KBM-7 (cell line): Measurements from ENCODE around the gene CD37.
A peak's percentile ranks its signal among the peaks of the same experiment; 100 is the strongest.
"Not testable (repeated sequence)": the region's sequence is repeated elsewhere in the genome, so short reads cannot be mapped to it uniquely, and the experiment has no call there.

ENCODE experiments used
- DNase-seq: peaks from one replicate; pipeline ENCODE4 v3.0.0-alpha.2; 2015
- in situ Hi-C: fragments of 300-500 bp; cut with MboI; formaldehyde crosslinking; loops from 2 replicates; pipeline ENCODE4 v1.14.3; 2020; ENCODE audit warnings: low sequenced_read_pairs, low pct_unique_long_range_greater_than_20kb, mixed read lengths

CD37 gene

DNA sequence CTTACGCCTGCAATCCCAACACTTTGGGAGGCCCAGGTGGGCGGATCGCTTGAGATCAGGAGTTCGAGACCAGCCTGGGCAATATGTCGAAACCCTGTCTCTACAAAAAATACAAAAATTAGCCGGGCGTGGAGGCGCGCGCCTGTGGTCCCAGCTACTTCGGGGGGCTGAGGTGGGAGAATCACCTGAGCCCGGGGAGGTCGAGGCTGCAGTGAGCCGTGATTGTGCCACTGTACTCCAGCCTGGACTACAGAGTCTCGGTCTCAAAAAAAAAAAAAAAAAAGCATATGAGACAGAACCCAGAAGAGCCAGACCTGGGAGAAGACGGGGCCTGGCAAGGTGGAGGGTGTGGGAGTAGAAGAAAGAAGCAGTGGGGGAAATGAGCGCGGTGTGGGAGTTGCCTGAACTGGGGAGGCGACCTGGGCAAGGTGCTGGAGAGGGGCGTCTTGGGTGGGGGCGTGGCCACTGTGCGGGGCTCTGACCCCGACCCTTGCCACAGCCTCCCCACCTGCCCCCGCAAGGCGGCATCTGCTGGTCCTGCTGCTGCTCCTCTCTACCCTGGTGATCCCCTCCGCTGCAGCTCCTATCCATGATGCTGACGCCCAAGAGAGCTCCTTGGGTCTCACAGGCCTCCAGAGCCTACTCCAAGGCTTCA lies 29.0 kb downstream of the CD37 start:
- in situ Hi-C loops, result no loop called here
- no peak for DNase-seq

DNA sequence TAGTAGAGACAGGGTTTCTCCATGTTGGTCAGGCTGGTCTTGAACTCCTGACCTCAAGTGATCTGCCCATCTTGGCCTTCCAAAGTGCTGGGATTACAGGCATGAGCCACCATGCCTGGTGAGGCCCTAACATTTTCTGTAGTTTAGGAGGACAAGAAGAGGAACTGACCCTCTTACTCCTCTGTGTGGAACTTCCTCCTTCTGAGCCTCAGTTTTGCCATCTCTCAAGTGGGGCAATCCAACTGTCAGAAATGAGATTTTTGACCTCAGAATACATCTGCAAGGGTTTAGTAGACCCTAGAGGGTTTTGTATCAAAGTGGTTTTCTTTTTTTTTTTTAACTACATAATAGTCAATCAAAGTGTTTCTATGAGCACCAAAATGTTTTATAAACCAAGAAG lies 30.9 kb downstream of the CD37 start:
- no peak for DNase-seq
- in situ Hi-C loops, result no loop called here

DNA sequence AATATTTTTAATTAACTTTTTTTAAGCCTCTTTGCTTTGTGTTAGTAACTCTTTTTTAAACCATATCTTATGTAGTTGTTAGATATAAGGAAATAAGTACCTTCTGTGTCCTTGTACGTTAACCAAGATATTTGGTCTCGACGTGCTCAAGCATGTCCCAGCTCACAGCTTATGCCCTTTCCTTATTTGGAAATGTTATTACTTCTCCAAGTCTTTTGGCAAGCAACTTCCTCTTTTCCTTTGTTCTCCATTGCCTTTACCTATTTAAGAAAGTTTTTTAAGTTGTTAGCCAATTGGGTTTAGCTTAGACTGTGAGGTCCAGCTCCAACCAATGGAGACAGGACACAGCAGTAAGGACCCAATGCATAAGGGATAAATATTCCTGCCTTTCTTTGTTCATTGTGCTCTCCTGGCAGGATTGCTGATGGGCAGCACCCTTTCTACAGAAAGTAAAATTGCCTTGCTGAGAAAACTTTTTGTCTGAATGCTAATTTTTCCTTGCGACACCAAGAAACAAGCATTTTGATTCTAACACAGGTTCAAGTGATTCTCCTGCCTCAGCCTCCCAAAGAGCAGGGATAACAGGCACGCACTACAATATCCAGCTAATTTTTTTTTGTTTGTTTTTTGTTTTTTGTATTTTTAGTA lies 33.6 kb downstream of the CD37 start:
- peak; percentile 85 for DNase-seq
- in situ Hi-C loops, result no loop called here

DNA sequence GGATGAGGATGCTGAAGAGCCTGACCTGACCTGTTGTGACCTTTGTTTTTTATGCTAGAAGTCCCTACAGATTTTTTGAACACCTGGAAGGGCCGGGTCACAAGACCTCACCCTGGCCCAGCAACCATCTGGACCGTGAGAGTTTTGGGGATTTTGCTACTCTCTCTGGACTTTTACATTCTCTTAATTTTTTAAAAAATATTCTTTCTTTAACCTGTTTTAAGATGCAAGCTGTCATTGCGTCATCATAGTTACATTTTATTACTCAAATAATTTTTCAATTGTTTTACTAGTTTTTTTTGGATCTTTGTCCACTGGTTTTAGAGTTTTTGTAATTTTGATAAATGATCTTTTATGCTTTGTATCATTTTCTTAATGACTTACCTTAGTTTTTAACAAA lies 36.0 kb downstream of the CD37 start:
- DNase-seq, result no peak
- in situ Hi-C loops, result no loop called here

DNA sequence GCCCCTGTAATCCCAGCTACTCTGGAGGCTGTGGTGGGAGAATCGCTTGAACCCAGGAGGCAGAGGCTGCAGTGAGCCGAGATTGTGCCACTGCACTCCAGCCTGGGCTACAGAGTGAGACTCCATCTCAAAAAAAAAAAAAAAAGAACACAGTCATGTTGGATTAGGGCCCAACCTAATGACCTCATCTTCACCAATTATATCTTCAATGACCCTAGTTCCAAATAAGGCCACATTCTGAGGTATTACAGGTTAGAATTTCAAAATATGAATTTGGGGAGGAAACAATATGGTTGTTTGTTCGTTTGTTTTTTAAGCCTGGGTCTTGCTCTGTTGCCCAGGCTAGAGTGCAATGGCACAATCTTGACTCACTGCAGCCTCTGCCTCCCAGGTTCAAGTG lies 38.0 kb downstream of the CD37 start:
- DNase-seq, in situ Hi-C loops: not testable (repeated sequence)

DNA sequence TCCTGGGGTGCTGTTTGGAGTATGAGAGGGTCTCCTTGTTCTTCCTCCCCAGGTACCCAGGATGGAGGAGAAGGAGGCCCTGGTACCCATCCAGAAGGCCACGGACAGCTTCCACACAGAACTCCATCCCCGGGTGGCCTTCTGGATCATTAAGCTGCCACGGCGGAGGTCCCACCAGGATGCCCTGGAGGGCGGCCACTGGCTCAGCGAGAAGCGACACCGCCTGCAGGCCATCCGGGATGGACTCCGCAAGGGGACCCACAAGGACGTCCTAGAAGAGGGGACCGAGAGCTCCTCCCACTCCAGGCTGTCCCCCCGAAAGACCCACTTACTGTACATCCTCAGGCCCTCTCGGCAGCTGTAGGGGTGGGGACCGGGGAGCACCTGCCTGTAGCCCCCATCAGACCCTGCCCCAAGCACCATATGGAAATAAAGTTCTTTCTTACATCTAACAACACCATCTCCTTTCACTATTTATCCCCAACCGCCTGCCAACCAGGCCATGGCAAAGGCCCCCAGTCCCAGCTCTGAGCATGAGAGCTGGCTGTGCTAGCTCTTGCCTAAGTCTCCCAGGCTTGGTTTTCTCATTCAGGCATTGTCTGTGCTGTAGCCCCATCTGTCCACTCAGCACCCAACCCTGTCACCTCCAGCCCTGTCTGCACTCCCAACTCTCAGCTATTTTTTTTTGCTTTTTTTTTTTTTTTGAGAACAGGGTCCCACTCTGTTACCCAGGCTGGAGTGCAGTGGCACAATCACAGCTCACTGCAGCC lies 39.6 kb downstream of the CD37 start:
- no peak for DNase-seq
- in situ Hi-C loops, result no loop called here

DNA sequence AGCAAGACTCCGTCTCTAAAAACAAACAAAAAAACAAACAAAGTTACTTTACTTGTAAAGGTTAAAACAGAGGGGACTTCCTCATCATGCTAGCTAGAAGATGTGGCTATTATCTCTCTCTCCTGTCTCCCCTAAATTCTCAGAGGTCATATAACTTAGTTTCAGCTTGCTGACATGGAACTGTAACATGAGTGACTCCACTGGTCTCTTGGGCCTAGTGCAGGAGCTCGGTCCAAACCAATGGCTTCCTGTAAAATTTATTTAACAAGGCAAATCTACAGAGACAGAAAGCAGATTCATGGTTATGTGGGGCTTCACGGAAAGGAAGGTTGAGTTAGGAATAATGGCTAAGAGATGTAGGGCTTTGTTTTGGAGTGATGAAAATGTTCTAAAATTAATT lies 43.3 kb downstream of the CD37 start:
- in situ Hi-C loops, result no loop called here
- no peak for DNase-seq

DNA sequence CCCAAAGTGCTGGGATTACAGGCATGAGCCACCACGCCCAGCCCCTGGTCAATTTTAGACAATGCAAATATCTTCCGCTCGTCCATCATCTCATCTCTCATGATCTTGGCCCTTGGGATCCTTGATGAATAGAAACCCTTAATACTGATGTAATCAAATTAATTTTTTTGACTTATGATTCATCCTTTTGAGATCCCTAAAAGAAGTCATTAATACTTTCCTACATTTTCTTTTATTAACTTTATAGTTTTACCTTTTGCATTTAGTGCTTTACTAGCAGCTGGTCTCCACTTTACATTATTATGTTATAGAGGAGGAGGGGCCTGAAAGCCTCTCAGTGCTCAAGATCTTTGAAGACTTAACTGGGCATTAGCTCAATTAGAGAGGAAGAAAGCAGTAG lies 45.2 kb downstream of the CD37 start:
- no peak for DNase-seq

DNA sequence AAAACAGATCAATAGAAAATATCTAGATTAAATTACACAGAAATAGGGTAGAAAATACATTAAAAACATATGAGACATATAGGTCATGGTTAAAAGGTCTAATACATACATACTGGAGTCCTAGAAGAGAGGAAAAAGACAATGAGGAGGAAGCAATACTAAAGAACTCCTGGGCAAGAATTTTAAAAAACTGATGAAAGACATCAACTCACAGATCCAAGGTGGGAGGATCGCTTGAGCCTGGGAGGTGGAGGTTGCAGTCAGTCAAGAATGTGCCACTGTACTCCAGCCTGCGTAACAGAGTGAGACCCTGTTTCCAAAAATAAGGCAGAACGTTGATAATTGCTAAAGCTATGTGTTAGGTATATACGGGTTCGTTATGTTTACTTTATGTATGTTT lies 47.4 kb downstream of the CD37 start:
- in situ Hi-C loops, result no loop called here
- no peak for DNase-seq

More for the DNA sequence above, 45.2 kb downstream of the CD37 start:
- in situ Hi-C loops, result no loop called here

DNA sequence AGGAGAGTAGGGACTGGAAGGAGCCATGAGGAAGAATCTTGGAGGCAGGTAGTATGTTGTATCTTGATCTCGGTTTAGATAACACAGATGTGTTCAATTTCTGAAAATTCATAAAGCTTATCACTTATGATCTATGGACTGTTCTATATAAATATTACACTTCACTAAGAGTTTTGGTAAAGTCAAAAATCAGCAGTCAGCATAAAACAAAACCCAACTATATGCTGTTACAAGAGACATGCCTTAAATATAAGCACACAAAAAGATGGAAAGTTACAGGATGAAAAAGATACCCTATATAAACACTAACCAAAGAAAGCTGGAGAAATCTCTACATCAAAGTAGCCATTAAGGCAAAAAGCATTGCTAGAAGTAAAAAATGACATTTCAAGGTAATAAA lies 48.4 kb downstream of the CD37 start:
- DNase-seq, result no peak
- in situ Hi-C loops, result no loop called here

DNA sequence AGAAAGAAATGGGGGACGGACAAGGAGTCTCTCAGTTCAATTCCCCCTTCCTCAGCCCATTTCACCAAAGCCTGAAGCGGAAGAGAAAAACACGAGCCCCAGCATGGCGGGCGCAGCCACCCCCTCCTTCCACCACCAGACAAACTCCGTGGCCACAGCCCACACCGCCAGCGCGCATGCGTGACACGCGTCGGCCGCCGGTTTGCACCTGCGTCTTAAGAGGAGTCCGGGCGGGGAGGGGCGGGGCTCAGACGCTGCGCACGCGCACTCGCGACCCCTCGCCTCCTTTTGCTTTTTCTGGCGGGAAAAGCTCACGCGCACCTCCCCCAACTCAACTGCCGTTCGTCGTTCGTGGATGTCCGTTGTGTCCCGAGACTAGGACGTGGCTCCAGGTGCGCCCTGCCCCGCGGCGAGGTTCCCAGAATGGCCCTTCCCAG lies 52.7 kb downstream of the CD37 start, which contains the start of gene KASH5:
TSS of gene KASH5 (plus strand) at position 314 of the 437 bp plus-strand sequence. CDS start 2,635 bp downstream, outside the sequence.
- DNase-seq, result no peak
- in situ Hi-C loops, result no loop called here

DNA sequence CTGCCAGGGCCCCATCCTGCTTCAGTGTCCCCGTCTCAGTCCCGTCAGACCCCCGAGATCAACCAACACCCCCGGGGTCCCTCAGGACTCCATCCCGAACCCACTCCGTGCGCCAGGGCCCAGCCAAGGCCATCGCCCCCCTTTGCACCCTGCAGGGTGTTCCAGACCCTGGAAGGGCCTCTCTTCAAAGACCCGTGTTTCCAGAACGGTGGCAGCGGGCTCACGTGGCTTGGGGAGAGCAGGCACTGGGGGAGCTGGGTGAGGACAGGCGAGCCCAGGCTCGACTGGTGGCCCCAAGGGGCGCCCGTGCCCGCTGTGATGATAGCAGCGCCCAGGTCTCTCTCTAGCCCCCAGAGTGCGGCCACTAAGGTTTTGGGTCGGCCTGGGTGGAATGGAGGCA lies 54.2 kb downstream of the CD37 start:
- in situ Hi-C loops, result no loop called here
- no peak for DNase-seq
